ENCODE results near the gene PRR23A. TPM values are rescaled to one million over a fixed set of nuclear protein-coding genes. Genes with fewer than 3 reads are reported as not detected.

PRR23A gene
- total and polyA plus RNA-seq, 2 of the 4 experiments (the other 2 are of a cell fraction), result not detected

DNA sequence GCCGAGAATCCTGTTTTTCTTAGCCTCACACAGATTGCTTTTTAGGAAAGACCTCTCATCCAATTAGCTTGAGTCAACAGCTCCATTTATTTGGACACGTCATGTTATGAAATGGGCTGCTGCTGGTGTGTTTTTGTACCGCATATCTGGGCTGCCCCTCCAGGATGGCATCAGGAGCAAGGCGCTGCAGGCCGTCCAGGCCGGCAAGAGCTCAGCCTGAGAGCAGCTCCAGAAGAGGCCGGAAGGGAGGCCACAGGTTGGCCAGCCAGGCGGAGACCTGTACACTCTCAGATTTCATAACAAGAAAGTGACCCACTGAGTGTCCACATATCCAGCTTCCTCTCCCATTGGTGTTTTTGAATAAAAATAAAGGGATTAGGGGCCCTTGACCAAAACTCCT is 30.7 kb downstream of the PRR23A start:
- no peak overlapping the region for H2AK9ac ChIP-seq (replicated peaks; ENCODE audit: low read depth, low read length, poor library complexity)
- no peak overlapping the region for H2BK5ac ChIP-seq (ENCODE audit: low read depth, low read length, poor library complexity, severe bottlenecking)
- no peaks in the 10 kb centered on the region for H3K4me1 ChIP-seq (ENCODE audit: control insufficient read depth, insufficient read depth, low read length)
- dilution Hi-C loops (cut with HindIII; ENCODE audit: low sequenced_read_pairs, unreplicated experiment) (no loop called here), intact Hi-C loops (cut with micrococcal nuclease) (no loop called here), in situ Hi-C loops (cut with MboI; ENCODE audit: low sequenced_read_pairs) (no loop called here)
- no peak overlapping the region for H4K5ac ChIP-seq (ENCODE audit: low read depth, low read length)
- H4K20me1 ChIP-seq (ENCODE audit: insufficient read depth, low read length), result no peaks in the 10 kb centered on the region
- POLR2A ChIA-PET (ENCODE audit: unreplicated experiment), result no interaction called here
- no peak overlapping the region for H2AFZ ChIP-seq (replicated peaks; ENCODE audit: low read length, poor library complexity)
- no peak overlapping the region for H2BK20ac ChIP-seq (ENCODE audit: low read depth, low read length)
- H3K4me2 ChIP-seq (ENCODE audit: low read depth, low read length), result no peak overlapping the region
- no peak overlapping the region for H3K4ac ChIP-seq (ENCODE audit: low read depth, low read length)
- H3K23ac ChIP-seq (ENCODE audit: low read depth, low read length), result no peak overlapping the region
- no peak overlapping the region for H3K18ac ChIP-seq (ENCODE audit: low read depth, low read length)
- H3K9ac ChIP-seq (ENCODE audit: low read depth, low read length), result no peak overlapping the region
- peaks cover 1% of the 10 kb centered on the region for H3K27me3 ChIP-seq (ENCODE audit: control insufficient read depth, insufficient read depth, low read length)
- no peak overlapping the region for H3K4me3 ChIP-seq (ENCODE audit: insufficient read depth, low read depth, low read length)
- no peak overlapping the region for H4K8ac ChIP-seq (ENCODE audit: low read depth in 2 of 2, low read length in 2 of 2)
- no peaks in the 10 kb centered on the region for H3K9me1 ChIP-seq (ENCODE audit: insufficient read depth, low read length)
- no peak overlapping the region for H2BK120ac ChIP-seq (ENCODE audit: low read depth, low read length)
- no peak overlapping the region for H3K27ac ChIP-seq (ENCODE audit: insufficient read depth, low read length)
- no peak for TF ChIP-seq MAFK (IDR thresholded peaks at IDR 0.05; ENCODE audit: low read depth, low read length)
- no peak for TF ChIP-seq FOS (IDR thresholded peaks at IDR 0.05; ENCODE audit: low read depth, low read length)
- TF ChIP-seq, protein P1, sequence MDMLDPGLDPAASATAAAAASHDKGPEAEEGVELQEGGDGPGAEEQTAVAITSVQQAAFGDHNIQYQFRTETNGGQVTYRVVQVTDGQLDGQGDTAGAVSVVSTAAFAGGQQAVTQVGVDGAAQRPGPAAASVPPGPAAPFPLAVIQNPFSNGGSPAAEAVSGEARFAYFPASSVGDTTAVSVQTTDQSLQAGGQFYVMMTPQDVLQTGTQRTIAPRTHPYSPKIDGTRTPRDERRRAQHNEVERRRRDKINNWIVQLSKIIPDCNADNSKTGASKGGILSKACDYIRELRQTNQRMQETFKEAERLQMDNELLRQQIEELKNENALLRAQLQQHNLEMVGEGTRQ (IDR thresholded peaks at IDR 0.05; ENCODE audit: low read depth, low read length), result no peak
- no peak for TF ChIP-seq SMC3 (IDR thresholded peaks at IDR 0.05; ENCODE audit: low read depth, low read length)
- TF ChIP-seq RCOR1 (IDR thresholded peaks at IDR 0.05; ENCODE audit: insufficient replicate concordance, low read length), result no peak
- TF ChIP-seq ELK1 (IDR thresholded peaks at IDR 0.05; ENCODE audit: borderline replicate concordance, low read depth, low read length), result no peak
- TF ChIP-seq CEBPB (IDR thresholded peaks at IDR 0.05; ENCODE audit: low read depth, low read length), result no peak
- no peak for TF ChIP-seq RFX5 (IDR thresholded peaks at IDR 0.05; ENCODE audit: low read depth, low read length)
- no peak for TF ChIP-seq MAZ (IDR thresholded peaks at IDR 0.05; ENCODE audit: borderline replicate concordance, low read depth, low read length)
- no peak overlapping the region for H4K91ac ChIP-seq (ENCODE audit: insufficient read depth, low read depth, low read length)
- no peak overlapping the region for H2AK5ac ChIP-seq (ENCODE audit: low read depth, low read length)
- no peak overlapping the region for H3K56ac ChIP-seq (ENCODE audit: extremely low read depth, insufficient read depth, low read length)
- ATAC-seq (ENCODE audit: low read depth) (no peak), DNase-seq (no peak)
- no peaks in the 10 kb centered on the region for H3K36me3 ChIP-seq (ENCODE audit: control insufficient read depth, insufficient read depth, low read length)
- H3K79me1 ChIP-seq (ENCODE audit: low read depth in 1 of 2, low read length in 2 of 2), result no peaks in the 10 kb centered on the region
- no TSS peak for BruUV-seq (replicated peaks)
- no CpG with 5 or more reads among the region's 8 CpGs for WGBS, 2 experiments (ENCODE audit: extremely low coverage in 2 of 2, insufficient read length in 1 of 2)
- CTCF ChIA-PET, result no interaction called here
- H3K14ac ChIP-seq (replicated peaks; ENCODE audit: low read depth, low read length), result no peak overlapping the region
- no peak overlapping the region for H2BK15ac ChIP-seq (ENCODE audit: low read depth, low read length)
- no peaks in the 10 kb centered on the region for H3K9me3 ChIP-seq (ENCODE audit: control insufficient read depth, insufficient read depth, low read length)
